Stimulated activated CD8-positive, alpha-beta memory T cell treated with anti-CD3 and anti-CD28 coated beads, Interleukin-2, amount 100 ng/mL, for 1 hour (primary cell): ENCODE data around the gene TMEM238L.

ENCODE experiments used
- DNase-seq, 2 donors: peaks; one replicate each; pipeline ENCODE4 v3.0.0-alpha.2; 2020; ENCODE audit warnings: low read depth in 2 of 2

Gene TMEM238L

DNA sequence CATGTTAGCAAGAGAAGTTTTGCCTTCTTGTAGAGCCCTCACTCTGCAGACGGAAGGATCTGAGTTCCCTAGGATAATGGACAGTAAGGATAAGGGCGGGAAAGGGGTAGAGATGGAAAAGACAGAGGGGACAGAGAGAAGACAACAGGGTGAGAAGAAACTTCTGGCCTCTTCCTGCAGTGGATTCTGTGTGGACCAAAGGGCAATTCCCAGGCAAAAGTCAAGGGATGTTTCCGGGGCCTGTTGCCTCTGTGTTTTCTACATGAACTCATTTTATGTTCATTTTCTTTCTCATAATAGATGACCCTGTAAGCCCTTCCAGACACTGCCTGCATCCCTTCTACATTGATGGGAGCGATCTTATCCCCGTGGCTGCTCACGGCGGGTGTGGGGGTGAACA lies 647 bp upstream of the TMEM238L start:
- no peak for DNase-seq

DNA sequence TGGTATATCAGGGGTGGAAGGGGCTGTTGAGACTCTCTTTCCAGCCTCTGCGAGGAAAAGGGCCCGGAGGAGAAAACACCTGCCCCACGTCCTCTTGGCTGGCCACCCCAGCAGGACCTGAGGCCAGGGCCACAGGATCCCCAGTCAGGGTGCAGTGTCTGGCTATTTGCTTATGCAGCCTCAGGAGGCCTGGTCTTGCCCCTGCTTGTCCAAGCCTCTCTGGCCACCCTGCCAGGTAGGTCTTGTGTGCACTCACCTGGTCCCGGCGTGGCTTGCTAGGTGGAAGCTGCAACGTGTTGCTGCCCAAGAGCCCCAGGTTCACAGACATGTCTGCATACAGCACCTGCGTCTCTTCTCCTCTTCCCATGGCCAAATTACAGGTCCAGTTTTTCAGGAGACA lies 549 bp downstream of the TMEM238L start:
- no peak for DNase-seq

DNA sequence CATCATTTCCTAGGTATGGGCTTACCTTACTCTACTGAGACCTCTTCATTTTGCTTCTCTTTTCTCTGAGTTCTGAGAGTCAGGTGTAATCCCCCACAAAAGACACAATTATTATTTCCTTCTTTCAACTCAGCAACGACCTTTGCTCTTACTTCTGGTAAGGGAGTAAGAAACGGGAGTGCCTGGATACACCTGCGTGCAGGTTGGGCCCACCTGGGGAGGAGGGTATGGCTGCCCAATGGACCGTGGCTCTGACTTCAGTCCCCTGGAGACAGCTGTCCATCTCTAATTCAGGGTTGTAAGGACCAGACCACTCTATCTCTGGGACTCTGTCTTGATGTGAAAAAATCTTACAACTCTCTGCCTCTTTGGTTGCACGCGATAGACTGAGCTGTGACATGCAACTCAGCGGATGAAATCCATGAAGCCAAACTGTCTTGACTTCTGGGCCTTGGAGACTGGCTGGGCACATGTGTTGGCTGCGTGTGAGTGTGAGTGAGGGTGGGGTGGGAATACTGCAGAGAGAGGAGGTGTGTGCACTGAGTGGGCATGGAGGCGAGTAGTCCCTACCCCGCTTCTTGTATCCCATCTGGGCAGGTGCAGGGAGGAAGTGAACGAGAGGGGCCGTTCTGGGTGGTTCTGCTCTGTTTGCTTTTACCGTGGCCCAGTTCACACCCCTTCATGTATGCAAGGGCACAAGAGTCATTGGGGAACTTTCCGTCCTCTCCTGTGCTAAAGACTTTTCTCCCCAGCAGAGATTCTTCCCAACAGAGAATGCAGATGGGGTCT lies 1.2 kb downstream of the TMEM238L start:
- DNase-seq, result no peak

DNA sequence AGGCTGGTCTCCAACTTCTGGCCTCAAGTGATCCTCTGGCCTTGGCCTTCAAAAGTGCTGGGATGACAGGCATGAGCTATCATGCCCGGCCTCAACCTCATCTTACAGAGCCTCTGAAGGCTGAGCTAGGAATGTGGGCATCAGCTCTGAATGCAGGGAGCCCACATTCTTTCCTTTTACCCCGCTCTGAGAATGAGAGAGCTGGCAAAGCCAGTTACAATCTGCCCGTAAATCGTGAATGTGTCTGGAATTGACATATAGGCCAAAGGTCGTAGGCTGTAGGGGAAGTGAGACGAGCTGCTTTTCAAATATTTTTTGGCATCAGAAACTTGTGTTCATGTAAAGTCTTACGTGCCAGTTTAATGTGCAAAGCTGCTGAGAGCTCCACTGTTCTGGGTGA lies 4.5 kb downstream of the TMEM238L start:
- no peak for DNase-seq

DNA sequence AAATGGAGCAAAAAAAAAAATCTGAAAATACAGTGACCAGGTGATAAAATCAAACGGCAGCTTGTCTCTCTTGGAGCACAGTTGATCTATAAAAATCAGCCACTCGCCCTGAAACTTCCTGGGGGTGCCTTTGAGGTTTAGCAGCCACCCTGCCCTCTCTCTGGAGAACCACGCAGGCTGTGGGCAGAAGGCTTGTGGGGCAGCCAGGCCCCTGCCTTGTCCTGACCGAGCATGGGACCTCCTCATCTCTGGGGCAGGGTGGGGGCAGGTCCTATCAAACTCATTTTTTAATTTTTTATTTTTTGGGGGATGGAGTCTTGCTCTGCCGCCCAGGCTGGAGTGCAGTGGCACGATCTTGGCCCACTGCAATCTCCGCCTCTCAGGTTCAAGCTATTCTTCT lies 5.0 kb downstream of the TMEM238L start:
- DNase-seq, result no peak

DNA sequence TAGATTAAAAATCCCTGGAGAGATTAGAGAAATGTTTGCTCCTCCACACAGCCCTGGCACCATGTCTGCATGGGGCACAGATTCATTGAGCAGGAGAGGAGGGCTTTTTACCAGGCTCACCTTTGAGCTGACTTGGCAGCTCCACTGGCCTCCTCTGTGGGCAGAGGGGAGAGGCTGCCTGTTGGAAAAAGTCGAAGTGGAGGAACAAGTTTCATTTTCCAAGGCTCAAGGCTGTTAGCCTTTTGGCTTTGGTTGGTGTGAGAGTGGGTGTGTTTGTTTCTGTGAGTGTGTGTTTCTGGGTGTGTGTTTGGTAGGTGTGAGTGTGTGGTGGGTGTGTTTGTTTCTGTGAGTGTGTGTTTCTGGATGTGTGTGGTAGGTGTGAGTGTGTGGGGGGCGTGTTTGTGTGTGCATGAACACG lies 5.6 kb downstream of the TMEM238L start:
- no peak for DNase-seq

DNA sequence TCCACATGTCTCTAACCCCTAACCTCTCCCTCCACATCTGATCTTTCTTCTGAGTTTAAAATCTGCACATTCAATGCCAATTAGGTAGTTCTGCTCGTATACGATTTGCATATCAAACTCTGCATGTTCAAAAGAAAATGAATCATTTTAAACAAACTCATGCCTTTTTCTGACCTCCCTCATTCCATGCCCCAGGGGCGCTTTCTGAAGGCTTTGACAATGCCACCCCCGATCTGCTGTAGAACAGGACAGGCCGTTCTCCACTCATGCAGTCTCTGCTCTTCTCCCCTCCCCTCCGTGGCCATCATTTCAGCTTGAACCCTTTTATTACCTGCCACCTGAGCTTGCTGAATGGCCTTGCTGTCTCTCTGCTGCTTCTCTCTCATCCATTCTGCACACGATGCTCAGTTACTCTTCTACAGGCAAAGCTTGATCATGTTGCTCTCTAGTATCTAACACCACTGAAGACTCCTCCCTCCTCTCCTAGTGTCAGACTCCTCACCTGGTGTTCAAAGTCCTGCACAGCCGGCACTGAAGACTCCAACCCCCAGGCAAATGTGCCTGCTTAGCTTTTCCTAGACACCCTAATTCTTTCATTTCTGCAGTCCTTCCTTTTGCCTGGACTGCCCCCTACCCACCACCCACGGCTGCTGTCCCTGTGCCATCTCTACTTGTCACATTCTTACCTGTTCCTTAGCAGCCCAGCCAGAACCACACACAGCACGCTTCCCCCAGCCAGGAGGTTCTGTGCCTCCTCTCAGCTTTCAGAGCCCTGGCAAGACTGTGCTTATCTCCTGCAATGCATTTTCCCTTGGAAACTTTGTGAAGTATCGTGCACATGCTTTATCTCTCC lies 6.2 kb downstream of the TMEM238L start:
- no peak for DNase-seq

DNA sequence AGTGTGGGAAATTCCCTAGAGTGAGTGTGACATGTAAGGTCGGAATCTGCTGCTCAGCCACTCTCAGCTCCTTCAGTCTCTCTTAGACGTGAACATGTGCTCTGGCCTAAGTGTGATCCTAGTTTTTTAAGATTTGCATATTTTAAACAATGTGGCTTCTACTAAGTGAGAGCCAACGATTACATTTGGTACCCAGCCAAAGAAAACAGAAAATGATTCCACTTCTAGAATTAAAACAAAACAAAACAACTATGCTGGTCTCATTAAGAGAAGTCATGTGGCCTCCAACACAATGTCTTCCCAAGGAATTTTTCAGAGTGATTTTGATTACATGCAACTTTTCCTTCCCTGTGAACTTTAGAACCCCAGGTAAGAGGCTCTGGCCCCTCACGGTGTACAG lies 10.1 kb downstream of the TMEM238L start:
- no peak for DNase-seq

DNA sequence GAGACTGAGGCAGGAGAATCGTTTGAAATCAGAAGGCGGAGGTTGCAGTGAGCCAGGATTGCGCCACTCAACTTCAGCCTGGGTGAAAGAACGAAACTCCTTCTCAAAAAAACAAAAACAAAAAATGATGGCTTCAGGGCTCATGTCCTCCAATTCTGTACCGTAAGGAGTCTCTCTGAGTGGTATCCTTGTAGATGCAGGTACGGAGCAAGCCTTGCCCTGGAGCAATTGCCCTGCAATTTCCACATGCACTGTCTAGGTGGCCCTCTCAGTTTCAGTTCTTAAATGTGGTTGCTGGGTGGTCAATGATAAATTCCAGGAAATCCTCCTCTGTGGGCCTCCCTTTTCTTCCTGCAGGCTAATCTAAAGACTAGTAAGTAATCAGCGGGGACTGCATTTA lies 10.6 kb downstream of the TMEM238L start:
- no peak for DNase-seq

DNA sequence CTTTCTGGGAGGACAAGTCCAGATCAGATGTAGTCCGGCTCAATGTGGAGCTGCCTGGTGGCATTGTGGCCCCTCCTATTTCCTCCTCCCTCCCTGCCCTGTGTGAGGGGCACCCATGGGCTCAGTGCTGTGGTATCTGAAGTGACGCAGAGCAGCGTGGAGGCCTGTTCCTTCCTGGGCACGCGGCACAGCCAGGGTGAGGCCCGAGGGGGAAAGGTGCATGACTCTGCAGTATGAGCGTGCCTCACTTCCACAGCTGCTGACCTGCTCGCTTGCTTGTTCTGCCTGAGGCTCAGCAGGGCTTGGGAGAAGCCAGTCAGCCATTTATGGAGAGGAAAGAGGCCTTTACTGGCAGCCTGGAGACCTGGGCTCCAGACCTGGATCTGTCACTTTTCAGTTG lies 11.7 kb downstream of the TMEM238L start:
- DNase-seq, result no peak

DNA sequence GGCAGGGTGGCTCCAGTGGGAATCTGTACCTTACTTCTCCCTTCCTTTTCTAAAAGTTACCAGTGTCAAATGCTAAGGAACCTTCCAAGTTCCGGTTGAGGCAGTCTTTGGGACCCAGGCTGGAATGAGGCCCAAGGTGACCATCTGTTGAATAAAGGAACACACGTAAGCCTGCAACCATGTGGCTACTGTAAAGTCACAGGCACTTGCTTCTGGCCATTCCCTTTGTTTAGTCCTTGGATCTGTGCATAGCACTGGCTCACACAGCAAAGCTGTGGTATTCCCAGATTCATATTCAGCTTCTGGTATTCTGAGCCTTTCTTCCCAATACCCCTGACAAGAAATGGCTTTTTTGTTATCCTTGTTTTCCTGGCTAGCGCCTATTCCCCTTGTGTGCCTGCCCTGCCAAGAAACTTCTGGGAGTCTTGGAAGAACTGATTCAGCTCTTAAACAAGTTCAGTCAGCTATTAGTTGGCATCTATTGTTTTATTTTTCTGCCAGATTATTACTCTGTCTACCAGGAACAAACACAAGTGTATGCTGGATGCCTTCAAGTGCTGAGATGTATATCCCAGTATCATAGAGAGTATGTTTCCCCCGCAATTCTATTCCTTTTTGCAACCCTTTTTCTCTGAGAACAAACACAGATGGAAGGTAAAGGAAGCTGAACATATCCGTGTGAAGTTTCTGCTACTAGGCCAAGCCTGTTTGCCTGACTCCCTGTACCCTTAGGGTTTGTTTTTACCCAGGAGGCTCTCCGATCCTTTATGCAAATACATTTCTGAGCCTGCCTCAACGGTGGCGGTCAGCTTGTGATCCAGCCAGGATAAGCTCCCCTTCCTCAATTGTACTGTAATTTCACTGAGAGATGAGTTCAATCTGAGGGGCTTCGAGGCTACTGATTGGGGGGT lies 13.2 kb downstream of the TMEM238L start:
- no peak for DNase-seq

DNA sequence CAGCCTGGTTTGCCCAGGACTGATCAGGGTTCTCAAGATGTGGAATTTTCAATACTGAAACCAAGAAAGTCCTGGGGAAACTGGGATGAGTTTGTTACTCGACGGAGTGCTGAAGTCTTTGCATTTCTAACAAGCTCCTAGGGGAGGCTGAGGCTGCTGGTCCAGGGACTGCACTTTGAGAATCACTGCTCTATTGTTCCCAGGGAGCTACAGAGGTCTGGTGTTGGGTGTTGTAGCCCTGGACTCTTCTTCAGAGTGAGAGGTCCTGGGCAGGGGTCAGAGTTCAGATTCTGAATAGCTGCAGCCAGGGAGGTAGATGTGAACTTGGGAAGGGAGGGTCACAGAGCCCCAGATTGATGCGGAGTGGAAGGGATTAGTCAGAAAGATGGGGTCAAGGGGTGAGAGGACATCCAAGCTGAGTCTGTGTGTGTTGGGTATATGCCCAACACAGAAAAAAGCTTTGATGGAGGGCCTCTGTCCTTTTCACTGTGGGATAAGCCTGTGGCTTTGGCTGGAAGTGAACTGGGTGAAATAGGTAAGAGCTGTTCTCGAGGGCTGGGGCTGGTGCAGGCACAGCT lies 14.1 kb downstream of the TMEM238L start:
- no peak for DNase-seq

DNA sequence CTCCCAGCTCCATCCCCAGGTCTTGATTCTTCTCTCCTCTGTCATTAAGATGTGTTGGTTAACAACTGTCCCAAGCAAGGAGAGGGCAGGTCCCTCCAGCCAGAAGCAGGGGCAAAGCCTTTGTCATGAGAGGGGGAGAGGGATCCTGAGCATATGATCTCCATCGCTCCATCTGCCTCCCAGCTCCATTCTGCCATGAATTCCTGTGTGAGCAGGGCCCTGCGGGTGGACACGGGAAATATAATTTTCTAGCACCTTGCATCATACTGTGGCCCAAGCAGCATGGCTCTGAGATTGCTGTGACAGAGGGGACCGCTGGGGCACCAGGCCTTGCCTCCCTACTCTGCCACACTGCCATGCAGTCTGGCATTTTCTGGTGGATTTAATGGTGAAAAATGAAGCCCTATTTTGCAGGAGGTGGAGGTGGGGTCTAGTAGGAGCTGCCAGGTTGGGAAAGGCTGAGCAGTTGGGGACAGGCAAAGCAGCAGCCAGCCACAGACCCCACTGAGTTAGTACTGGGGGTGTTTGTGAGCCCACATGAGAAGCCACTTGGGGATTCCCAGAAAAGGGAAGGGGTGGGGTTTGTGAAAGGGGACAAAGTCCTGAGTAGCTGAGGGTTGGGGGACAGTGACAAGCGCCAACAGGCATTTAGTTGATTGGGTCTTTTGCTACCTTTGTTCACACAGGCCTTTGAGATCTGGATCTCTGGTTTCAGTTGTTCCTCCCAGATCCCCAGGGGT lies 16.4 kb downstream of the TMEM238L start:
- no peak for DNase-seq

DNA sequence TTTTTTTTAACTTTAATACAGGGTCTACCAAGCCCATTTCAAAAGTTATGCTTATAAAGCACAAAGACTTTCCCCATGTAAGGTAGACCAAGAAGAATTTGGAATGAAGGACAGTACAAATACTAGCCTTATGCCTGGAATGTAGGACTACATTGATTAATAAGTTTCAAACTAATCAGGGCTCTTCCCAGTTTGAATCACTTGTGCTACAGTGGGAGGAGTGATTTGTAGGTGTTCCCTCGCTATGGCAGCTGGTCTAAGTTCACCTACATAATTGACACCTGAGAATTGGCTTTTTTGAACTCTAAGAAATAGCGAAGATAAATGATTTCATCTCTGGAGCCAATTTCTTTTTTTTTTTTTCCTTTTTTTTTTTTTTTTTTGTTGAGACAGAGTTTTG lies 18.6 kb downstream of the TMEM238L start:
- no peak for DNase-seq

DNA sequence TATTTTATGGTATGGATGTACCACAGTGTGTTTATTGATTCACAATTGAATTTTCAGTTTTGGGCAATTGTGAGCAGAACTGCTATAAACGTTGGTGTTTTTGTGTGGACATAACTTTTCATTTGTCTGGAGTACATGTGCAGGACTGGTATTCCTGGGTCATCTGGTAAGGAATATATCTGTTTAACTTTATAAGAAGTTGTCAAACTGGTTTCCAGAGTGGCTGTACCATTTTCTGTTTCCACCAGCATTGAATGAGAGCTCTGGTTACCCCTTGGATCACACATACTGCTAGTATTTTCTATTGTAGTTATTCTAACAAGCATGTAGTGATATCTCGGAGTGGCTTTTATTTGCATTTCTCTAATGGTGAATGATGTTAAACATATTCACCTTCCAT lies 24.3 kb downstream of the TMEM238L start:
- DNase-seq, result no peak

DNA sequence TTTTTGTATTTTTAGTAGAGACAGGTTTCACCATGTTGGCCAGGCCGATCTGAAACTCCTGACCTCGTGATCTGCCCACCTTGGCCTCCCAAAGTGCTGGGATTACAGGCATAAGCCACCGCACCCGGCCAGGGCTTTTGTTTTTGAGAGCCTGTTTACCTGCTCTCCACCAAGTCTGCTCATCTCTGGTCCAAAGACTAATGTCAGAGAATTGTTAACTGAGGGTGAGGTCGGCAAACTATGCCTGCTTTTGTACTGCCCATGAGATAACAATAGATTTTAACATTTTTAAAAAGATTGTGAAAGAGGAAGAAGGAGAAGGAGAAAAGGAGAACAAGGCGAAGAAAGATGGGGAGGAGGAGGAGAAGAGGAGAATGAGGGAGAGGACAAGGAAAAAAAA lies 26.0 kb downstream of the TMEM238L start:
- DNase-seq, result no peak

DNA sequence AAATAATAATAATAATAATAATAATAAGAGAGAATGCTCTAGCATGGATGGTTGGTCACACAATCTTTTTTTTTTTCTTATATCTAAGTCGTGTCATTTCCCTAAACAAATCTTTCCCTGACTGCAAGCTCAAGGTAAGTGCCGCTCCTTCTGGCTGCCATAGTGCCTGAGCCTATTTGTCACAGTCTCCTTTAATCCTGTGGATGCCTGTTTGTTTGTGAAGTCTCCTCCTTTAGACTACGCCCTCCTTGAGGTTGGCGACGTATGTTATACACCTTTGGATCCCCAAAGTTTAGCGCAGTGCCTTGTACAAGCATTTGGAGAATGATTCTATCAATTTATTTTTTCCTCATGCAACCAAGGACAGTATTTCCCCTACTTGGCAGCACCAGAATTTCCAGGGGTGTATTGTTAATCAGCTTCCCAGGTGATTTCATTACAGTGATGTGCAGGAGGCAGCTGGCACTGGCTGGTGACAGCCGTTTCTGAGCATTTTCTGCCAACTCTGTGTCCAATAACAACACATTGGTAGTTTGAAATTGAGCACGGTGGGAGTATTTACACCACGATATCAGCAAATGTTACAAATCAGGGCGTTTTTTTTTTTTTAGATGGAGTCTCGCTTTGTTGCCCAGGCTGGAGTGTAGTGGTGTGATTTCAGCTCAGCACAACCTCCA lies 26.6 kb downstream of the TMEM238L start:
- no peak for DNase-seq

DNA sequence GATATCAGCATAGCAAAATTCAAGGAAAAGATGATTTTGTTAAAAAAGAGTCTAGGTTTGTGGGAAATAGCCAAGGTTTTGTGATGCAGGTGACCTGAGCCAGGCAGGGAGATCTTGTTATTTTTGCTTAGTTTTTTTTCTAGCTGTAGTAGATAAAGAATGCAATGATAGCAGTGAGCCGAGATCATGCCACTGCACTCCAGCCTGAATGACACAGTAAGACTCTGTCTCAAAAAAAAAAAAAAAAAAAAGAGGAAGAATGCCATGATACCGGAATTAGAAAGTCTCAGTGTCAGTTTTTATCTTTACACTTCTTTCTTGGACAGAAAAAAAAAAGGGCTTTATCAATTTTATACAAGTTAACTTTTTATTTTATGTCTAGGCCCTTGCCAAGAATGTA lies 27.5 kb downstream of the TMEM238L start:
- DNase-seq, result no peak

DNA sequence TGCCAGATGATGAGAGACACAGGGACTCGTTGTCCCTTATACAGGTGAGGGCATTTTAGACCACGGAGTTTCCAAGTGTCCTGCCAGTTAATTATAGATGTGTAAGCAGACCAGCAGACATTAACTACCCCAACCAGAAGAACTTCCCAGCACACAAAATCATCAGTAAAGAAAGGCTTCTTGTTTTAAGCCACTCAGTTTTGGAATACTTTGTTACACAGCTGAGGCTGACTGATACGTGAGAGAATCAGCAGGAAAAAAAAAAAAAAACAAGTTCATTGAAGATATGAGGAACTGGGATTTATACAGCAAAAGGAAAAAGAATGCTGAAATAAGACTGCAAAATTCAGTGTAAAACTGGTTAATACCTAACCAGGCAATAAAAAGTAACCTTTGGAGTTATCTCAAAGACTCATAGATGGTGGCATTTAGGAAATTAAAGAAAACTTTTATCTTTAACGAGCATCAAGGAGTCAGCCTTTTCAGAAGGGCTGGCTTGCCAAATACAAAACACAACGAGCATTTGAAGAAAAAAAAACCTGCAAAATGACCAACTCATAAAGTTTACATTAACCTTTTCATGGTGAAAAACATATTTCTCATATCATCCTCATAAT lies 28.1 kb downstream of the TMEM238L start:
- DNase-seq, result no peak

DNA sequence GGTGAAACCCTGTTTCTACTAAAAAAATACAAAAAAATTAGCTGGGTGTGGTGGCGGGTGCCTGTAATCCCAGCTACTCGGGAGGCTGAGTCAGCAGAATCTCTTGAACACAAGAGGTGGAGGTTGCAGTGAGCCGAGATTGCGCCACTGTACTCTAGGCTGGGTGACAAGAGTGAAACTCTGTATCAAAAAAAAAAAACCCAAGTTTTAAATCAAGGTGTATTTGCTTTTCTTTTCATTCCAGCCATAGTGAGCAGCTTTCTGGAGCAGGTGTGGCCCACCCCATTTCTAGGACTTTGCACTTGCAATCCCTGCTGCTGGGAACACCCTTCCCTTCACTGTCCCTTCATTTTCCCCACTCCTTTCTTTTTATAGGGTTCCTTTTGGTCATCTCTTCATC lies 28.8 kb downstream of the TMEM238L start:
- no peak for DNase-seq
